HG03460 (cell line): ENCODE results near the gene AP1M1.
A peak's percentile ranks its signal among the peaks of the same experiment; 100 is the strongest.
"Not testable (repeated sequence)": the region's sequence is repeated elsewhere in the genome, so short reads cannot be mapped to it uniquely, and the experiment has no call there.

ENCODE experiments used
- ATAC-seq: cut with Tn5 transposase; IDR thresholded peaks from one replicate; pipeline ENCODE4 v1.9.1; 2021; ENCODE audit not compliant: unreplicated experiment

The AP1M1 gene

DNA sequence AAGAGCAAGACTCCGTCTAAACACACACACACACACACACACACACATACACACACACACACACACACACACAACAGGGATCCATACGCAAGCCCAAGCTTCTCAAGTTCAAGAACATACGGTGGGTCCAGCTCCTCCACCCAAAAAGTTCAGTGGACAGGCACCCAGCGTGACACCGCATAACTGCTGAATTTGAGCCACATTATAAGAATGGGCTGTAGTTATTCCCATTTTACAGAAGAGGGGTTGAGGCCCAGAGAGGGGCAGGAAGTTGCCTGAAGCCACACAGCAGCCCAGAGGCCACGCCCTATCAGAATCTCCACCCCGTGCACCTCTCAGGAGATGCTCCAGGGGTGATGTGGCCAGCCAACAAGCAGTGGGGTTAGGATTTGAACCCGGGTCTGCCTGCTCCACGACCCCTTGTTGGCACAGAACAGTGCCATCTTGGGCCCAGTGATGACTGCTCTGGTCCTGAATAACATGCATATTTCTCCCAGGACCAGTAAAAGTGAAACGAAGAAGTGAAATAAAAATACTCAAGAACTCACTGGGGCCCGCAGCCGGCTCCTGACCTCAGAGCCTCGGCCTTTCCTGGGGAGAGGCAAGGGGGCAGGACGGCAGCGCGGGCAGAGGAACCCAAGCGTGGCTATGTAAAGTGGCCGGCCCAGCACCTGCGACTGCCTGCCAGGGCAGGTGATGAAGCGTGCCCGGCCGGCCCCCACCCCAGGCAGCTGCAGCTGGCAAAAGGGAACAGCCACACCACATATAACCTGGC lies 61.9 kb downstream of the AP1M1 start:
- ATAC-seq: peak; percentile 59

DNA sequence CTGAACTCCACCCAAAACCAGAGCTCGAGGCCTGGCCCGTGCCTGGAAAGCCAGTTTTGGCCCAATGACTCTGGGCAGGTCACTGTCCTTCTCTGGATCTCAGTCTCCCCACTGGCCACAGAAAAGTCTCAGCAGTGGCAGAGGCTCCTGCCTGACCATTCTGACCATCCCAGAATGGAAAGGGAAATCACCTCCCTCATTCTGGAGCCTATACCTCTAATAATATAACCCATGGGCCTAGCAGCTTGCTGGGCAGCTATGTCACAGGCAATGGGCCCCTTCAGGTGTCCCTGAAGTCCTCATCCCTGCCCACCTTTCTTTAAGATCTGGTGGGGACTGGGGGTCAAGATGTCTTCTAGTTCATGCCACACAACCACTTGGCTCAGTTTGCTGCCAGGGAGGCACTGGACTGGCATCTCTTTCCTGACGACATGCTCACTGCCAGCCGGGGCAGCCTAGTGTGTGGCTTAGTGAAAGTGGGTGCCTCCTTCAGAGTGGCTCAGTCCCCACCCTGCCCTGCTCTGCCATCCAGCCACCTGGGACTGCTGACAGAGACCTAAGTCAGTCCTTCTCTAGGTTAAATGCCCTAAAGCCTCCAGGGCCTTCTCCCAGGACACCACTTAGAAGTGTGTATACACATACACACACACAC lies 62.6 kb downstream of the AP1M1 start:
- no peak for ATAC-seq

DNA sequence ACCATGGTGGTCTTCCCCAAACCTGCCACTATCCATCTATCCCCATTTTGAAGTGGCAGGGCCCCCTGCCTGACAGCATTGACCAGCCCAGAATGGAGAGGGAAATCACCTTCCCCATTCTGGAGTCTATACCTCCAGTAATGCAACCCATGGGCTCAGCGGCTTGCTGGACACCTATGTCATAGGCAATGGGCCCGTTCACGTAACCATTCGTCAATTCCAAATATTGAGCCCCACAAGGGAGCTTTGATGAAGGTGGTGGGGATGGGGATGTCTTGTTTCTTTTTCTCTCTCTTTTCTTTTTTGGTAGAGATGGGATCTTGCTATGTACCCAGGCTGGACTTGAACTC lies 63.1 kb downstream of the AP1M1 start:
- ATAC-seq: no peak

DNA sequence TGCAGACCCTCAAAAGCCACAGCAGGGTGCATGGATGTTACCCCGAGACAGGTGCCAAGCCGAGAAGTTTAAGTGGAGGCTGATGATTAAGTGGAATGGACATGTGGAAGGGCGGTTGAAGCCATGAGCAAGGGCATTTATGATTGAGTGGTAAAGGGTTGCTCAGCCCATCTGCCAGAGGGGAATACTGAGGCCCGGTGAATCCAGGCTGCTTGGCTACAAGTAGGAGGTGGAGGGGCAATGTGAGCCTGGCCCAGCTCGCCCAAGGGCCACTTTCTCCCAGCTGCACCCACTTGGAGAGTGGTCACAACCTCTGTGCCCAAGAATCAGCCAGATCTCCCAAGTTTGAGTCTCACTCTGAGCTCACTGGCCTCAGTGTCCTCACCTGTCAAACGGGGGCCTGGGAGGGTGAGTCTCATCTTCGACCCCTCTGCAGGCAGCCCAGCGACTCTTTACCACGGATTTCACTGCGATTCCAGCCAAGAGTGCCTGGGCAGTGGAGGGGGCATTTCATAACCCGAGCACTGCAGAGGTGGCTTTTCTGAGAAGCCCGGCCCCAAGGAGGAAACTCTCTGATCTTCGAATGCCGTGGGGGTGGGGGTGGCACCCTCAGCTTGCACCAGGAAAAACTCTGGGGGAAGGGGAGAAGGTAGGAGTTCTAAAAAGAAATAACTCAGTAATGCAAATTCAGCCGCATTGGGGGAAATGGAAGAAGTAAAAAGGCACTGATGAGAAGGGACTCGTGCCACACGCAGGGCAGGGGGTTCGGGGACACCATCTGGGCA lies 64.1 kb downstream of the AP1M1 start:
- ATAC-seq: no peak

DNA sequence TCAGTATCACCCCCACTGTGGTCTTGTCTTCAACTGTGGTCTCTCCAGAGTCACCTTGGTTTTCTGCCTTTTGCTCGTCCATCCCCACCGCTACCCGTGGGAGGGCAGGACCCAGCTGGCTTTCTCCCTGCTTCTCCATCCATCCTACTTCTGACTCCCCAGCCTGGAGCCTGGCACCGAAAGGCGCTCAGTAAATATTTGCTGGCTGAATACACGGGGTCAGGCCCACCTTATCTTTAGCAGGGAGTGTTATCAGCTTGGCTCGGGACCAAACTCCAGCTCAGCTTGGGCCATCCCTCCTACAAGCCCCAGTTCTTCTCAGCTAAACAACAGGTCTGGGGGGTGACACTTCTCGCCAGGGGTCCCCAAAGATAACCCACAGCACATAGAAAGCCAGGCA lies 64.9 kb downstream of the AP1M1 start:
- no peak for ATAC-seq

DNA sequence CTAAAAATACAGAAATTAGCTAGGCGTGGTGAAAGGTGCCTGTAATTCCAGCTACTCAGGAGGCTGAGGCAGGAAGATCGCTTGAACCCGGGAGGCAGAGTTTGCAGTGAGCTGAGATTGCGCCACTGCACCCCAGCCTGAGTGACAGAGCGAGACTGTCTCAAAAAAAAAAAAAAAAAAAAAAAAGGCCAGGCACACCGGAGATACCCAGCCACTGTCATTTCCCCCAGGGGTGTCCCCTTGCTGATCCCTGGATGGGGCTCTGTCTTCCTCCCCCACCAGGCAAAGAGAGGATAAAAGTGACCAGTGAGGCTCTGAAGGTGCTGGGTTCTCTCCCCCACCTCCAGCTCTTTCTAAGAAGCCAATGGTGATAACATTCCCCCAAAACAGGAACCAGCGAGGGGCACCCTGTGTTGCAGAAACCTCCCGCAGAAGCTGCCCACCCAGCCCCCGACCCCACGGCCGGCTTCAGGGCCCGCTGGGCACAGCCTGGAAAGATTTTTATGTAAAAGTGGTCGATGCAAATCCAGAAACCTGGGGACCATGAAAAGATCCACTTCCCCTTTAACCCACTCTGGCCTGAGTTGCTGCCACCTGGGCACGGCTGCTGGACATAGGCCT lies 65.5 kb downstream of the AP1M1 start:
- no peak for ATAC-seq

DNA sequence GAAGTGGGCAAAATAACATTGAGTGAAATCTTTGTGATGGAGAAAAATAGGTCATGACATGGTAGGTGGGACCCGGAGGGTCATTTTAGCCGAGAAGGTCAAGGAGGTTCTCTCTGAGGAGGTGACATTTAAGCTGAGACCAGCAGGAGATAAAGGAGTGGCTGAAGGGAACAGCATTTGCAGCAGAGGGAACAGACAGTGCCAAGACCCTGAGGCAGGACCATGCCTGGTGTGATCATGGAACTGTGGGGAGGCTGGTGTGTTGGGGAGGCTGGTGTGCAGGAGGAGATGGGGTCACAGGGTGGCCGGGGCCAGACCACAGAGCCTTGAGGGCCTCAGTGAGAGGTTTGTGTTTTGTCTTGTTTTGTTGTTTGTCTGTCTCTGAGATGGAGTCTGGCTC lies 67.5 kb downstream of the AP1M1 start:
- no peak for ATAC-seq

DNA sequence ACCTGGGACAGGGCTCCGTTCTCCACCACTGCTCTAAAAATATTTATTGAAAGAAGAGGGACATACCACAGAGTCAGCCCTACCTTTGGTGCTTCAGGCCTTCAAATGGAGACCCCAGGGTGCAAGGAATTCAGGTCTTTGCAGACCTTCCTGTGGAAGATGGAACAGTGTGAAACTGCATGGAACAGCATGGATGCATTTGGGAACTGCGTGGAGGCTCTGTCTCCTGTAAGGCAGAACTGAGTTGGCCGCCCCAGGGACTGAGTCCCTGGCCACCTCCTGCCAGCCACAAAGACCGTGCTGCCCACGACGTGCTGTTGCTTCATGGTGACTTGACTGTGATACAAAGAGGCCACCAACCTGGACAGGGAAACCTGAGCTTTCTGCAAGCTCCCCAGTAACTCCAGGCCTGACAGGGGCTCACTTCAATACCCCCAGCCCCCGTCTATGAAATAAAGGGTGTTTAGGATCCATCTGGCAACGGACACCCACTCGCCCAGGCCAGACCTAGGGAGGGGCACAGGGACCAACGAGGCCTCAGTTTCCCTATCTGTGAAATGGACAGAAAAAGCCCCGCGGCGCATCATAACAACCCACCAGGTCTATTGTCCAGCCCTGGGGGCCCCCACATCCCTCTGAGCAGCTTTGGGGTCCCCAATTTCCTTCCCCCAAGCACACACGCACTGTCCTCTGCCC lies 68.3 kb downstream of the AP1M1 start:
- no peak for ATAC-seq

DNA sequence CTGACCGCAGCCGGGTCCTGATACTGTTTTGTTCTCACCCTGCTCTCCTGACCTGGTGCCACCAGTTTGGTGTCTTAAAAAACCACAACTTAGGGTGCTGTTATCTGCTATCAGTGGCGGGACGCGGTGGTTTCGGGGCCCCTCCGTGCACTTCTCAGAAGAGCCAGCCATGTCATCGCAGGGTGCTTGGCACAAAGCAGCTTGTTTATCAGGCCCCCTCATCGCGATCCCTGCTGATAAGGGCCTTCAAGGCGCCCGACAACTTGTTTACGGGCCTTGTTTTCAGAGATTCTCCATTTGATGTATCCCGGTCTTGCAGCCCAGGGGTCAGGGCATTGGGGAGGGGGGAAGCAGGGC lies 68.9 kb downstream of the AP1M1 start:
- ATAC-seq: no peak

DNA sequence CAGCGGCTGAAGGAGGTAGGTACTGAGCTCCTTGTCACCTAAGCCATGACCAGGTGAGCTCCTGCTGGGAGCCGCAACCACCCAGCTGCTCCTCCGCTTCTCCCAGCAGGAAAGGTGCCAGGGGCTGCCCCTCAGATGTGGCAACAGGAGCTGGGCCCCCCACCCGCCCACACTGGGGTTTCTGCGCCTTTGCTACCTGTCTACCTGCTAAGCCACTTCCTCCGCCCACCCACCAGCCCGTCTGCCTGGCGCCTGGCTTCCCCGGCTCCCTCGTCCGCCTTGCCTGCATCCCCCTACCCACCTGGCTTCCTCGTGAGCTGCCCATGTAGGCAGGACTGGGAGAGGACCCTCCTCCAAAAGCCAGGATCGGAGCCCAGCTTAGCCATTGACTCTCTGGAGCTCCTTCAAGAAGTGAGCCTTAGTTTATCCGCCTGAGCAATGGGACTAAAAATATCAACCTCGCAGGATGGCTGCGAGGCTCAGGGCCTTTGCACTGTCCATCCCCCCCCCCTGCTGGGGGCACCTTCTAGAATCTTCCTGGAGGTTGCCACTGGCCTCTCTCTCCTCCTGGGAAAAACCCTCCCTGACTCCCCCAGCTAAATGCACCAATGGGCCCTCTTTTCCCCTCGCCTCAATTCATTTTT lies 71.1 kb downstream of the AP1M1 start:
- no peak for ATAC-seq

DNA sequence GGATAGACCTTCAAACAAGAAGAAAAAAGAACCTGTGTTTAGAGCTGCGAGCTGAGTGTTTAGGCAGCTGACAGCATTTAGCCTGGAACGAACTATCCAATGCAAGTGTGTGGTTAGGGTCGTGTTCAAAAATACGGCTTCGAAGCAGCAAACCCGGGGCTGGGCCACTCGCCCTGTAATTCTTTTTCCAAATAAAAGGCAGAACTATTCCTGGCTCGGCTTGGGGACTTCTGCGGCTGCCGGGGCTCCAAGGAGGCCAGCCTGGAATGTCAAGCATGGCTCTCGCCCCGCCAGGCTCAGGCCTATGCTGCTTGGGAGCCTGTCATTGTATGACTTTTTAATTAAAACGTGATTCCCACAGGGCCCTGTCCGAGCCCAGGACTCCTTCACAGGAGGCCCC lies 75.2 kb downstream of the AP1M1 start:
- no peak for ATAC-seq

DNA sequence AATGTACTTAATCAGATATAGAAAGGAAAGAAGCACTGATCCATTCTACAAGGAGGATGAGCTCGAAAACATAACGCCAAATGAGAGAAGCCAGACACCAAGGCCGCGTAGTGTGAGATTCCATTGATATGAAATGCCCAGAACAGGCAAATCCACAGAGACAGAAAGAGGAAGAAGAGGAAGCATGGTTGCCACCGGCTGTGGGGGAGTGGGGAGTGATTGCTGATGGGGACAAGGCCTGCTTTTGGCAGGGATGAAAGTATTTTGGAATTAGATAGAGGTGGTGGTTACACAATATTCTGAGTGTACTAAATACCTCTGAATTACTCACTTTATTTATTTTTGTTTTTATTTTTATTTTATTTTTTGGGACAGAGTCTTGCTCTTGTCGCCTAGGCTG lies 76.7 kb downstream of the AP1M1 start:
- ATAC-seq: no peak

DNA sequence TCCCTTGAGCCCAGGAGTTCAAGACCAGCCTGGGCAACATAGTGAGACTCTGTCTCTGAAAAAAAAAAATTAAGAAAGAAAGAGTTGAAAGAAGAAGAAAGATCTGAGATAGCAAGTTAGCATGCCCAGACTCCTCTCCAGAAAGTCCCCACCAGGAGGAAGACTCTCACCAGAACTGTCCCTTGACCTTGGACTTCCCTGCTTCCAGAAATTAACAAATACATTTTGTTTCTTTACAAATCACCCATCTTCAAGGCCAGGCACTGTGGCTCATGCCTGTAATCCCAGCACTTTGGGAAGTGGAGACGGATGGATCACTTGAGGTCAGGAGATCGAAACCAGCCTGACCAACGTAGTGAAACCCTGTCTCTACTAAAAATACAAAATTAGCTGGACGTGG lies 82.6 kb downstream of the AP1M1 start:
- ATAC-seq: no peak

DNA sequence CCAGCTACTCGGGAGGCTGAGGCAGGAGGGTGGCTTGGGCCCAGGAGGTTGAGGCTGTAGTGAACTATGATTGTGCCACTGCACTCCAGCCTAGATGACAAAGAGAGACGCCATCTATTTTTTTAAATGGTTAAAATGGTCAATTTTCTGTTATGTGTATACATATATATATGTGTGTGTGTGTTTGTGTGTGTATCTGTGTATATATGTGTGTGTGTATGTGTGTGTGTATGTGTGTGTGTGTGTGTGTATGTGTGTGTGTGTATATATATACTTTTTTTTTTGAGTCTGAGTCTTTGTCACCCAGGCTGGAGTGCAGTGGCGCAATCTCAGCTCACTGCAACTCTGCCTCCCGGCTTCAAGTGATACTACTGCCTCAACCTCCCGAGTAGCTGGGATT lies 84.0 kb downstream of the AP1M1 start:
- no peak for ATAC-seq

DNA sequence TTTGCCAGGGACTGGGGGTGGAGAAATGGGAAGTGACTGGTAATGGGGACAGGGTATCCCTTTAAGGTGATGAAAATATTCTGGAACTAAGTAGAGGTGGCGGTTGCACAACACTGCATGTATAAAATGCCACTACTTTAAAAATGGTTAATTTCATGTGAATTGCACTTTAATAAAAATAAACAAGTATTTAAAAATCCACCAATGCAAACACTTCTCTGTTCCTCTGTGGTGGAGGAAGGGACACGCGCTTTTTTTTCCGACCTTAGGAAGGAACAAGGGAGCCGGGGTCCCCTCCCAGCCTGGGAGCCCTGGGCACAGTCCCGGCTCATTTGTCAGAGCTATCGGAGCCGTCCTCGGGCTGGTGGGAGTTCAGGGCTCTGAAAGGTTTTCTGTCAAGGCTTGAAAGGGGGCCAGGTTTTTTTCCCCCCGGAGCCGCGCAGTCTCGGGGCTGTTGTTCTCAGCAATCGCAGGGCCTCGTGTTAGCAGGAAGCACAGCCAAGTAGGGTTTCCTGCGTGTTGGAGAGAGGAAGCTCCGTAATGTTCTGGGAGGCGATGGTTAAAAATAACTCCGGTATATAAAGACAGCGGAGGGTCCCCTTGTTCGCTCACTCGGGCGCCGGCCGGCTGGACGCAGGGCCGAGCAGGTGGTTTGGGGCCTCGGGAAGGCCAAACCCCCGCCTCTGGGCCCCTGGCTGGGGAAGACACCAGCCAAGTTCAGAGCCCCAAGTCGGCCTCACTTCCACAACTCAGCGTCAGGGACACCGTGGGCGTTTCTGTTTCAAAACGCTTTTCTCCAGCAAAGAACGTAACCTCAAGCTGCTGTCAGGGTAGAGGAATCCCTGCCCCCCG lies 85.7 kb downstream of the AP1M1 start:
- ATAC-seq: no peak

DNA sequence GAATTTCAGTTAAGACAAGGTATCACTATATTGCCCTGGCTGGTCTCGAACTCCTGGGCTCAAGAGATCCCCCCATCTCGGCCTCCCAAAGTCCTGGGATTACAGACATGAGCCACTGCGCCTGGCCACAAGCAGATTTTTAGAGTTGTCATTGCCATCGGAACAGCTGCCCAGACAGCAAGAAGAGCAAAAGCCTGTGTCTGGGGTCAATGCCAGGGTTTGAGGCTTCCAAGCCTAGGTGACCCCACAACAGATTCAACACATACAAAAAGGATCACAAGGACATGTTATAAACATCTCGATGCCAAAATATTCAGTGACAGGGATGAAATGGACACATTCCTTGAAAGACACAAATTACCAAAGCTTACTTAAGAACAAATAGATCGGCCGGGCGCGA lies 86.8 kb downstream of the AP1M1 start:
- ATAC-seq: no peak

DNA sequence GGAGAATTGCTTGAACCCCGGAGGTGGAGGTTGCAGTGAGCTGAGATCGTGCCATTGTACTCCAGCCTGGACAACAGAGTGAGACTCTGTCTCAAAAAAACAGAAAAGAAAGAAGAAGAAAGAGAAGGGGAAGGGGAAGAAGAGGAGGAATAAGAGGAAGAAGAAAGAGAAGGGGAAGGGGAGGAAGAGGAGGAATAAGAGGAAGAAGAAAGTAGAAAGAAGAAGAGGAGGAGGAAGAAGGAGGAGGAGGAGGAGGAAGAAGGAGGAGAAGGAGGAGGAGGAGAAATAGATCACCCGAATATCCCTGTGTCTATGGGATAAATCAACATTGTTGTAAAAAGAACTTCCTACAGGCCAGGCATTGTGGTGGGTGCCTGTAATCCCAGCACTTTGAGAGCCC lies 87.4 kb downstream of the AP1M1 start:
- ATAC-seq: not testable (repeated sequence)

DNA sequence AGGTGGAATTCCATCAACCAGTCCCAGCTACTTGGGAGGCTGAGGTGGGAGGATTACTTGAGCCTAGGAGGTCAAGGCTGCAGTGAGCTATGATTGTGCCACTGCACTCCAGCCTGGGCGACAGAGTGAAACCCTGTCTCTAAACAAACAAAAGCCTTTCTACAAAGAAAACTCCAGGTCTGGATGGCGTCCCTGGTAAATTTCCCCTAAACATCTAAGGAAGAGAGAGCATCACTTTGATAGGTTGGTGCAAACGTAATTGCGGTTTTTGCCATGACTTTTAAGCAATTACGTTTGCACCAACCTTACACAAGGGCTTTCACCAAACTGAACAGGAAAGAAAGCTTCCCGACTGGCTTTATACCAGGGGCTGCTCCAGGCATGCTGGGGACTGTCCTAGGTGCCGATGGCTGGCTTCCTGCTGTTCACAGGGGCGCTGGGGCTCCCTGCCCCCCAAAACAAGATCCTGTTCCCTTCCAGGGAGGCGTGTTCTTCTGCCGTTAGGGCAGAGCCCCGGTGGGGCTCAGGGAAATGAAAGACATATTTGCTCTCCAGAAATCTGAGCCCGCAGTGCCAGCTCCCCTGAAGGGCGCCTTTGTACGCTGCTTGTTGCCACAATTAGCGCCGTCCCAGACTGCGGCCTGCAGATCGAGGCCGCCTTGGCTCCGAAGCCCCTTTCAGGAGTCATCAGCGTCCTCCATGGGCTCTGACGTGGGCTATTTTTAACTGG lies 88.2 kb downstream of the AP1M1 start:
- no peak for ATAC-seq

DNA sequence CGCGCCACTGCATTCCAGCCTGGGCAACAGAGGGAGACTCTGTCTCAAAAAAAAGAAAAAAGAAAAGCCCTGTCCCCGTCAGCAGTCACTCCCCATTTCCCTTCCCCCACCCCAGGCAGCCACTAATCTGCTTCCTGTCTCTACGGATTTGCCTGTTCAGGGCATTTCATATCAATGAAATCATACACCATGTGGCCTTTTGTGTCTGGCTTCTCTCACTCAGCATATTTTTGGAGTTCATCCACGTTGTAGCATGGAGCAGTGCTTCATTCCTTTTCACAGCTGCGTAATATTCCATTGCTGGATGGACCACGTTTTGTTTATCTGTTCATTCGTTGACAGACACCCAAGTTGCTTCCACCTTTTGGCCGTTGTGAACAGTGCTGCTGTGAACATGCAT lies 90.8 kb downstream of the AP1M1 start:
- ATAC-seq: no peak
